NCI-H146 (cell line): ENCODE data around the gene POLRMT.
"Not testable (repeated sequence)": the region's sequence is repeated elsewhere in the genome, so short reads cannot be mapped to it uniquely, and the experiment has no call there.

ENCODE experiments used
- DNase-seq: peaks from one replicate; lab custom pipeline; 2025; lab: John Stamatoyannopoulos, UW

Gene POLRMT

DNA sequence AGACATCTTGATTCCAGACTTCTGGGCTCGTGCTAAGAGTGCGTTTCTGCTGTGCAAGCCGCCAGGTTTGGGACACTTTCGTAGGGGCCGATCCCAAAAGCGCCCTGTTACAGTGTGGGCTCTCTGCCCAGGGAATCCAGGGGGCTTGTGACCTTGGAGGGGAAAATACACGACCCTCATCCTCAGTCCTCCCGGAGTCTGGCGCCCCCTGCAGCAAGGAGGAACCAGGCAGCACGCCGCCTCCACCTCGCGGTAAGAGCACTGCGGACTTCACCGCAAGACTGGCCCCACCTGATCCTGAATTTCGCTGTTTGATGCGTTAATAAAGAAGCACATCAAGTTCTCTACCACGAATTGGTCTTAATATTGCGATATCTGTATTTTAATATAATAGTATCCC lies 5.2 kb downstream of the POLRMT start:
- DNase-seq, result no peak

DNA sequence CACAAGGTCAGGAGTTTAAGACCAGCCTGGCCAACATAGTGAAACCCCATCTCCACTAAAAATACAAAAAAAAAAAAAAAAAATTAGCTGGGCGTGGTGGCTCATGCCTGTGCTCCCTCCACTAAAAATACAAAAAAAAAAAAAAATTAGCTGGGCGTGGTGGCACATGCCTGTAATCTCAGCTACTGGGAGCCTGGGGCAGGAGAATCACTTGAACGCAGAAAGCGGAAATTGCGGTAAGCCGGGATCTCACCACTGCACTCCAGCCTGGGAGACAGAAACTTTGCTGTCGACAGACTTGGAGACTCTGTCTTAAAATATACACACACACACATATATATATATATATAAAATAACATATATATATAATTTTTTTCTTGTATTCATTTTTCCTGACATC lies 6.8 kb downstream of the POLRMT start:
- not testable (repeated sequence) for DNase-seq

DNA sequence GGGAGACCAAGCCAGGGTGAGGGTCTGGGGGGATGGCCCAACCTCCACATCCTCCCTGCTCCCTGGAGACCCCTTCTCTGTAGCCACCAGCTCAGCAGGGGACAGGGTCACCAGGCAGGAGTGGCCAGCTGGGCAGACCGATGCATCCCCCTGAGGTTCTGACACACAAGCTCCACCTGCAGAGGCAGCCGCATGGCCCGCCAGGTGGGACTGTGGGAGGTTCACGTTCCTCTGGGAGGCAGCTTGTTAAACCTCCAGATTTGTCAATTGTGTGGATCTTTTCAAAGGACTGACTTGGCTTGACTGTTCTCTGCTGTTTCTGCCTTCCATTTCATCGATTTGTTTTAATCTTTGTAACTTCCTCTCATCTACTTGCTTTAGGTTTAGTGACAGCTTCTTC lies 8.1 kb downstream of the POLRMT start:
- DNase-seq, result no peak

DNA sequence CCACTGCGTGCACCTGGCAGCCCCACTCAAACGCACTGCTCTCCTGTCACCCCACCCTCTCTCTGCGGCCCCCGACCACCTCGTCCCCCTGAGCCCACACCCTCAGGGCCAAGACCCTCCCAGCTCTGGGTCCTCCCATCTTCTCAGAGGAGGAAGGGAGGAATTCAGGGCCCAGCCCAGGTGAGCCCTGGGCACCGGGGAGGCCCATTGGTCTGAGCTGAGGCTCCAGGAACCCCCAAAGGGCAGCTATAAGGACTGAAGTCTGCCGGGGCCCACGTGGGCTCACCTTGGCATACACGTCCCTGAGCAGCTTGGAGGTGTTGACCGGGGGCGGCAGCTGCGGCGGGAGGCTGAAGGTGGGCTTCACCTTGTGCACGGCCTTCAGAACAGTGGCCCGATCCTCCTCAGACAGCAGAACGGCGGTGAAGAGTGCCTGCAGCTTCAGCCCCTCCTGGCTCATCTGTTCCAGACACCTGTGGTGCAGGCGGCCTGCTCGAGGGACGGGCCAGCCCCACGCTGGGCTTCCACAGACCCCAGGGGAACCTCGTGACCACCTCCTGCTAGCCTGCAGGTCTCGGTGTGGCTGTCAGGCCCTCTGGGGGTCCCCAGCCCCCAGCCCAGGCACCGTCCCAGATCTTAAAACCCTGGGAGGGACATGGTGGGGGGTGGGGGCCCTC lies 8.8 kb downstream of the POLRMT start:
- no peak for DNase-seq

DNA sequence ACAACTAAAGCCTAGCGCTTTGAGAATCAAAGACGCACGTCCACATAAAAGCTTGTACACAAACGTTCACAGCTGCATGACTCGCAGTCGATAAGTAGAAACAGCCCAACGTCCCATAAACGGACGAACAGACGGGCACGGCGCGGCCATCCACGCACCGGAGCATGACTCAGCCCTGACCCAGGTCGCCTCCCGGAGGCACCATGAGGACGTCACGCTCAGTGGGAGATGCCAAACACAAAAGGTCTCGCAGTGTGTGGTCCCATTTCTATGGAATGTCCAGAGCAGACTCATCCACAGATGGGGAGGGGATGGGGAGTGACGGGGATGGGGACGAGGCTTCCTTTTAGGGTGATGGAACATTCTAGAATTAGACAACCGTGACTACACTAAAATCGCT lies 9.4 kb downstream of the POLRMT start:
- no peak for DNase-seq

DNA sequence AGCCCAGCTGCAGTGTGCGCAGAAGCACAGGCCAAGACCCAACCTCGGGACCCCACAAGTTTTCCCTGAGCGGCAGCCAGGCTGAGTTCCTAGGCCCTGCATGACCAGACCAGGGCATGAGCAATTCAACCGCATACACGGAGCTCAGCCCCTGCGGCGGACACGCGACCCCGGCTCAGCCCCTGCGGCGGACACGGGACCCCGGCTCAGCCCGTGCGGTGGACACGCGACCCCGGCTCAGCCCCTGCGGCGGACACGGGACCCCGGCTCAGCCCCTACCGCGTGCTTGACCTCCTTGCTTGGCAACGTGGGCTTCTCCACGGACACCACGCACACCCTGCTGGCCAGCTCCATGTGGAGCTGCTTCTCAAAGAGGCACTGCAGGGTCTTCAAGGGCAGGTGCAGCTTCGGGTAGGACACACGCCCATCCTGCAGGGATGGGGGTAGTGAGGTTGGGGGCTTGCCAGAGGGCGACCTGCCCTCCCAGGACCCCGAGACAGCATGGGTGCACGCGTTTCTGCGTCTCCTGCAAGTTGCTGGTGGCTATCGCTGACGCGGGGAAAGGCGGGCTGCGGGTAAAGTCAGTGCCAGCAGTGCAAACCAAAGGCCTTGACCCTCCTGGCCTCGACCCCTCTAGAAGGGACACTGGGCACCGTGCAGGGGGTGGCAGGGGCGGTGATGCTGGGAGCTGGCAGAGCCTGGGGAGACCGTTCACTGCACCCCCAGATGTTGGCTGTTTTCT lies 10.0 kb downstream of the POLRMT start:
- no peak for DNase-seq

DNA sequence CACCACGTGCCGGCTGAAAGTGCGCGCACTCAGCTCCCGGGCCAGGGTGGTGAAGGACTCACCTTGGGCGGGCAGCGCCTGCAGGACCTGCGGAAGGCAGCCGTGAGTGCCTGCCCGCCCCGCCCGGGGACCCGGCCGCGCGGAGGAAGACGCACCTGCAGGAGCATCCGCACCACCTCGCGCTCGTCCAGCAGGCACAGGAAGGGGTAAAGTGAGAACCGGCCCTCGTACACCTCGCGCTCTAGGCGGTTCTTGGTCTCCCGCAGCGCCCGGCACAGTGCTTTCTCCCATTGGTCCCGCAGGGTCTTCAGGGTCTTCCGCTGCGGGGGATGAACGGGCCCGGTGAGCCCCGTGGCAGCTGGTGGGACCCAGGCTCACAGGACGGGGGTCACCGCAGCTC lies 10.7 kb downstream of the POLRMT start:
- no peak for DNase-seq

DNA sequence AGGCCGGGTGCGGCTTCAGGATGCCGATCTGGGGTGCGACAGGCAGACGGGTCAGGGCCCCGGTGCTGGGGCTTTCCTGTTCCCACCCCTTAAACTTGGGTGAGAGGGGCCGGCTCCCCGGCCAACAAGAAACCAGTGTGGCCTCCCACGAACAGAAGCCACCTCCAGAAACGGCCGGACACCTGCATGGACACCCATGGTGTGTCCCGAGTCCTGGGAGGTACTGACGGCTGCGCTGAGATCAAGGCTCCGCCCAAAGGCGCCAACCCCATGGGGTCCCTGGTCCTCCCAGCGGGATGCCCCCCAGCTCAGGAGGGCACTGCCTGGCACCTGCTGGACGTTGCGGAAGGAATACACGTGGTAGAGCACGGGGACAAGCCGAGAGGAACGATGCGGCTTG lies 11.5 kb downstream of the POLRMT start:
- DNase-seq, result no peak

DNA sequence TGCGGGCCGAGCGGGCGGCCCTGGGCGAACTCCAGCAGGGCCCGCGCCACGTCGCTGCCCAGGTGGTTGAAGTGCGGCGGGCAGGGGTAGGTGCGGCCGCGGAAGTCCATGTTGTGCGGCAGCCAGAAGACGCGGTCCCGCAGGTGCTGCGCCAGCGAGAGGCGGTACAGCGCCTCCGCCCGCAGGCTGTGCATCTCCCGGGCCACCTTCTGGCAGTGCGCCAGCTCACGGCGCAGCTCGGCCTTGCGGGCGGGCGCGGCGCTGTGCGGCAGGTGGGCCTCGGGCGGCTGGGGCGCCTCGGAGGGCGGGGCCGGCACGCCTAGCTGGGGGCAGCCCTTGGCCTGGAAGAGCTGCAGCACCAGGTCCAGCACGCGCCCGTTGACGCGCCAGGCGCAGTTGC lies 12.1 kb downstream of the POLRMT start:
- not testable (repeated sequence) for DNase-seq

DNA sequence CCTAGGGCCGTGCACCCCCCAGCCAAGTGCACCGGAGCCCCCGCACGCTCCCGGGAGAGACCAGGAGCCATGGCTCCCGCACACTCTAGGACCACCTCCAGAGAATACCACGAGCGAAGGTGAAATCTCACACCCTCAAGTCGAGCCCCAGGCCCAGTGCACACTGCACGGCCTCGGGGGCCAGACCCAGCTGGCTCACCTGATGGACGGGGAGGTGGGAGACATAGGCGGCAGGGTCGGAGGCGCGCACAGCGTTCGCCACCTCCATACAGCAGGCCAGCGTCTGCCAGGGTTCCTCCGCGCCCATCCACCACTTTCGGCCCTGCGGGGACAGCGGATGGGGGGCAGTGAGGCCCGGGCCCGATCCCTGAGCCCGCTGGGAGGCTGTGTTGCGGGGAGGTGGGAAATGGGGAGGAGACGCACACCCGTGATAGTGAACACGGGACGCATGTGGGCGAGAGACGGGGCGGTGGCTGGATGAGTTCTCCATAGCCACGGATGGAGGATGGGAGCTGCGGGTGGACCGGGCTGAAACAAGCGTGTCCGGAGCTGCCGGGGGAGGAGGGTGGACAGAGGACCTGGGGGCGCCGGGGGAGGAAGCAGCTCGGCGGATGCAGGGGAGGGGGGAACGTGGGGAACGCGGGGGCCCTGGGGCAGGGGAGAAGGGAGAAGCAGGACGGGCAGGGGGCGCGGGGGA lies 13.0 kb downstream of the POLRMT start:
- DNase-seq, result no peak

DNA sequence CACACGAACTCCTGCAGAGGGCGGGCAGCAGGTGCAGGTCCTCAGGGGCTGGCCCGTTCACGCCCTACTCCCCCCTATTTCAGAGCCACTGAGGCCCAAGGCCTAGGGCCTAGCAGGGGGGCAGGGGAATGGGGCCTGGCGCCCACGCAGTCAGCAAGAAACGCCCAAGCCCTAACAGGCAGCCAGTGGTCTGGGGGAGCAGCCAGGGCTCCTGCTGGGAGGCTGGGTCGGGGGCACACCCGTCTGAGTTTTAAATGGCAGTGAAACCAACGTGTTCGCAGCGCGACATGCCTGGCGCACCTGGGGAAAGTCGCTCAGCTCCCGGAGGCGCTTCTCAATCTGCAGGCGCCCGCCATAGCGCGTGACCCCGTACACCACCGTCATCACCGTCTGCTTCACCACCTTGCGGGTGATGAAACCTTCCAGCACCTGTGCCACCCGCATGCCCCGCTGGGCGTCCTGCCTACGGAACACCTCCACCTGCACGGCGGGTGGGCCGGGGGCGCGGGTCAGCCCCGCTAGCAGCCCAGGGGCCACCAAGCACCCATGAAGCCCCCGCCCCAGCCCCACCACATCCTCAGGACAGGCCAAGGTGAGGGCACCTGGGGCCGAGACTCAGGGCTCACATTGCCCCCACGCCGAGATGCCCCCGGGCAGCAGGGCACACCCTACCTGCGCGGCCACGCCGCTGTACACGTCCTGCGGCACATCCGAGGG lies 13.9 kb downstream of the POLRMT start:
- DNase-seq, result no peak

DNA sequence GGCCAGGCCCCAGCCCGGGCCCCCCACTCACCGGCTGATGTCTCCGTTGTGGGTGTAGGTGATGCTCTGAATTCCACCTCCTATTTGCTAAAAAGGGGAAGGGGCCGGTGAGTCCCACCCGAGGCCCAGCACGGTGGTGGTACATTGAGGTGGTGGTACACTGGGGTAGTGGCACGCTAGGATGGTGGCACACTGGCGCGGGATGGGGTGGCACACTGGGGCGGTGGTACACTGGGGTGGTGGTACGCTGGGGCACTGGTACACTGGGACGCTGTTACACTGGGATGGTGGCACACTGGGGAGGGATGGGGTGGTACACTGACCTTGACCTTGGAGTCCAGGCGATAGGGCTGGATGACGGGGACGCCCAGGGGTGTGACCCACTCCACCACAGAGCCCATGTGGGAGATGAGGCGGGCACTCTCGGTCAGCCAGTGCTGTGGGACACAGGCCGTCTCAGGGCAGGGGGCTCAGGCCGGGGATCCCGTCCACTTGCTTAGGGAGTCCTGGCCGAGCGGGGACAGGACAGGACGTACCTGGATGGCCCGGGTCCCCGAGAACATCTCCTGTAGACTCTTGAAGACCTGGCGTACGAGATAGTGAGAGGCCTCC lies 14.6 kb downstream of the POLRMT start:
- DNase-seq, result no peak

DNA sequence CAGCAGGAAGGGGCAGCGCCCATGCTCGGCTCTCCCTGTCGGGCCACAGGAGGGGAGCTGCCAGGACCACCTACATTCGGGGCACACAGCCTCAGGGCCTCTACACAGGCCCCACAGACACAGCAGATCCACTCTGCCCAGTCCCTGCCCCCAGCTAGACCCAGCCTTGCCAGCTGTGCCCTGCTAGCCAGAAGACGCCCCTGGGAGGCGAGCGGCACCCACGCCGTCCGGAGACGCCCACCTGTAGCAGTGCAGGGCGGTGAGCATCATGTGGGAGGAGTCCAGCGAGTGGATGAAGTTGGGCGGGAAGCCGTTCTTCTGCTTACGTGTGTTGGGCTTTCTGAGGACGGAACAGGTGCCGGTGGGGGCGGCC lies 15.1 kb downstream of the POLRMT start:
- no peak for DNase-seq

DNA sequence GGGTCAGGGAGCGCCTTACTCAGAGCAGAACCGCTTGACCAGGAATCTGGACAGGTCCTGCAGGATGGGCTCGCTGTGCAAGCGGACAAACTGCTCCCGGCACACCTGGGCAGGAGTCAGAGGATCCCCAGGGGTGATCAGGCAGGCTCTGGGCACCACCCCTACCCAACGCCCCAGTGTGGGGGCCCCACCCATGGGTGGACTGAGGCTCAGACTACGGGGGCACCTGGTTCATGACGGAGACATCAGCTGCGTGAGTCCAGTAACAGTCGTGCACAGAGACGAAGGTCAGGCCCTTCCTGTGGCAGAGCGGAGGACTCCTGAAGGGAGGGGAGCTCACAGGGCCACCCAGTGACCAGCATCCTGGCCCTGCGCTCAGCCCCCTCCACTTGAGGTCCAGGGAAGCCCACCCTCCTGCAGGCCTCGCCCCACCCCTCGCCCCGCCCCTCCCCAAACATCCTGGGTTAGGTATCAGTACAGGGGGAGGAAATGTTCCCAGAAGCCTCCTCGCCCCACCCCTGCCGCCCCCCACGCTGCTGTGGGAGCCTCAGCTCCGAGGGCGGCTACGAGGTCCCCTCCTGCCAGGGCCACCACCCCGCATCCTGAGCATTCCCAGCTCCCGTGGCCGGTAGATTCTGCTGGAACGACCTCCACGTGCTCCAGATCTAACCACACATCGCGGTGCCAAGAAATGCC lies 15.6 kb downstream of the POLRMT start:
- DNase-seq, result no peak

DNA sequence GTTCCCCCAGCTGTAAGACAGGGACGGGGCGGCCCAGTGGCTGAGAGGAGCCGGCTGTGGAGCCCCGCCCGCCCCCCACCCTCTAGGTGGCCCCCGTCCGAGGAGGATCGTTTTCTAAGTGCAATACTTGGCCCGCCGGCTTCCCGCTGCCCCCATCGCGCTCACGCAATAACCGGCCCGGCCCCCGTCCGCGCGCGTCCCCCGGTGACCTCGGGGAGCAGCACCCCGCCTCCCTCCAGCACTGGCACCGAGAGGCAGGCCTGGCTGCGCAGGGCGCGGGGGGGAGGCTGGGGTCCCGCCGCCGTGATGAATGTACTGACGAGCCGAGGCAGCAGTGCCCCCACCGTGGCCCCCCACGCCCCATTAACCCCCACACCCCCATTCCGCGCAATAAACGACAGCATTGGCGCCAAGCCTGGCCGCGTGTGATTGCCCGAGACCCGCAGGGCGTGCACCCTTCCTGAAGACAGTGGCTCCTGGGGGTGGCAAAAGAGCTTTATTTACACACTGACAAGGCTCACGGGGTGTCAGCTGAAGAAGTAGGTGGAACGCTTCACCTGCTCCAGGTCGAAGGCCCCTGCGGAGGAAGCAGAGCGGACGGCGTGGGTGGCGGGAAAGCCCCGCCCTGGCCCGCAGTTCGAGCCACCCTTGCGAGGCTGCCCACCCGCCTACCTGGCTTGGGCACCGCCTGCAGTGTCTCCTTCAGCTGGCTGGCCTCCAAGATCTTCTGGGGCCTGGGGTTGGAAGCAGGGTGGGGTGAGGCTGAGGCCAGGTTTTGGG lies 16.4 kb downstream of the POLRMT start:
- DNase-seq, result no peak

DNA sequence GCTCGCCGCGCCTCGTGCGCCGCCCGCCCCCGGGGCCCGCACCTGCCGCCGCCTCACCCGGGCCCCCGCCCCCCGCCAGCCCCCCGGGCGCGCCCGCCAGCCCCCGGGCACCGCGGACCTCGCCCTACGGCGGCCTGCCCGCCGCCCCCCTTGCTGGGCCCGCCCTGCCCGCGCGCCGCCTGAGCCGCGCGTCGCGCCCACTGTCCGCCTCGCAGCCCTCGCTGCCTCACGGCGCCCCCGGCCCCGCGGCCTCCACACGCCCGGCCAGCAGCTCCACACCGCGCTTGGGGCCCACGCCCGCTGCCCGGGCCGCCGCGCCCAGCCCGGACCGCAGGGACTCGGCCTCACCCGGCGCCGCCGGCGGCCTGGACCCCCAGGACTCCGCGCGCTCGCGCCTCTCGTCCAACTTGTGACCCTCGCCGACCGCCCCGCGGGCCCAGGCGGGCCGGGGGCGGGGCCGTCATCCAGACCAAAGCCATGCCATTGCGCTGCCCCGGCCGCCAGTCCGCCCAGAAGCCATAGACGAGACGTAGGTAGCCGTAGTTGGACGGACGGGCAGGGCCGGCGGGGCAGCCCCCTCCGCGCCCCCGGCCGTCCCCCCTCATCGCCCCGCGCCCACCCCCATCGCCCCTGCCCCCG lies 17.2 kb downstream of the POLRMT start:
- DNase-seq, result no peak

DNA sequence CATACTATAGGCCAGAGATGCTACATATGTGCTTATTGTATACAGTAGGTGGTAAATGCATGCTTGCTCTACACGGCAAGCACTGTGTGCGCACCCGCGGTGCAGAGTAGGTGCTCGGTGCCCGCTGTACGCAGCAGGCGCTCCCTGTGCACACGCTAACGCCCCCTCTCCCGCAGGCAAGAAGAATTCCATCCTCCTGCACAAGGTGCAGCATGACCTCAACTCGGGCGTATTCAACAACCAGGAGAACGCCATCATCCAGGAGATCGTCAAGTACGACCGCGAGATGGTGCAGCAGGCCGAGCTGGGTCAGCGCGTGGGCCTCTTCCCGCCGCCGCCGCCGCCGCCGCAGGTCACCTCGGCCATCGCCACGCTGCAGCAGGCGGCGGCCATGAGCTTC lies 17.7 kb downstream of the POLRMT start:
- DNase-seq, result no peak

DNA sequence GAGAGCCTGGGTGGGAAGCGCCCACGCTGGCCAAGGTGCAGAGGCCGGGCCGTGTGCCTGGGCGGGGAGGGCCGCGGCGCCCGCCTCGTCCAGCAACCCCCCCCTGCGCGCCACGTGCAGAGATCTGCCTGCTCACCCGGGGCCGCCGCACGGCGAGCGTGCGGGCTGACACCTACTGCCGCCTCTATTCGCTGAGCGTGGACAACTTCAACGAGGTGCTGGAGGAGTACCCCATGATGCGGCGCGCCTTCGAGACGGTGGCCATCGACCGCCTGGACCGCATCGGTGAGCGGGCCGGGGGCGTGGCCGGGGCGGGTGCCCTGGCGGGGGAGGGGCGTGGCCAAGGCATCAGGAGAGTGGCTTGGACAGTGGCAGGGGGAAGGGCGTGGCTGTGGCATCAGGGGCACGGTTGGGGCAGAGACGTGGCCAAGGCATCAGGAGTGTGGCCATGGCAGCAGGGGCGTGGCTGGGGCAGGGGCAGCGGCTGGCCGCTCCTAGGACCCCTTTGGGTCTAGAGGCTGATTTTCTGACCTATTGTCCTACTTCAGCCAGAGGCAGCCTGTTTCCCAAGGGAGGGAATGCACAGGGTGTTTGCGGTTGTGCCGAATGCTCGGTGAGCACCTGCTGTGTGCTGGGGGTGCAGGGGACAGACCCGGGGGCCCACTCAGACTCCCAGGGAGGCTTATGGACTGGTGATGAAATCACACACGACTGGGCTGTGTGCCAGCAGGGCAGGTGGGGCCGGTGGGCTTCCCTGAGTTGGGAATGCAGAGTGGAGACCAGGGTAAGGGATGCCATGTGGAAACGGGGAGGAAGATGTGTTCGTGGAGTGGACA lies 19.4 kb downstream of the POLRMT start:
- no peak for DNase-seq

DNA sequence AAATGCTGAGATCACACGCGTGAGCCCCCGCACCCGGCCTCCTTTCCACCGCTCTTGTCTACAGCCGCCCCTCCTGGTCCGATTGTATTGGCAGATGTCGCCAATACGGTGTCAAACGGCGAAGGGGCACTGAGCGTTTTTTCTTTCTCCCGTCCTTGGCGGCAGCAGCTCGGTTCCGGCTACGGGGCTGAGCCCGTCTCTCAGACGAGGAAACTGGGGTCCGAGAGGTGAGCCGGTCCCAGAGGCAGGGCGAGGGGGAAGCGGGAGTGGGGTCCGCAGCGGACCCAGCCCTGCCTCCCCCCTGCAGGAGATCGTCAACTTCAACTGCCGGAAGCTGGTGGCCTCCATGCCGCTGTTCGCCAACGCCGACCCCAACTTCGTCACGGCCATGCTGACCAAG lies 20.4 kb downstream of the POLRMT start:
- no peak for DNase-seq
